Spinal cord (tissue), 10 donors: ENCODE data around the gene MYO7A. TPM values are rescaled to one million over a fixed set of nuclear protein-coding genes. Genes with fewer than 3 reads are reported as not detected.

ENCODE experiments used
- DNase-seq, 6 donors: peaks; one replicate each; pipeline versions ENCODE4 v3.0.0 to v3.0.0-alpha.2; 2013 to 2015; ENCODE audit warnings: low spot score in 6 of 6, low read depth in 4 of 6
- H3K27ac ChIP-seq: one replicate; pipeline ENCODE4 v1.5.1; 2013; ENCODE audit warnings: low read depth, low read length, control low read depth
- H3K27me3 ChIP-seq: one replicate; pipeline ENCODE4 v1.6.1; 2013; ENCODE audit warnings: low read length; ENCODE audit not compliant: control insufficient read depth, insufficient read depth
- H3K36me3 ChIP-seq: one replicate; pipeline ENCODE4 v1.6.1; 2013; ENCODE audit warnings: low read length; ENCODE audit not compliant: control insufficient read depth, insufficient read depth
- H3K4me1 ChIP-seq: one replicate; pipeline ENCODE4 v1.6.1; 2013; ENCODE audit warnings: low read length; ENCODE audit not compliant: control insufficient read depth, insufficient read depth
- H3K4me3 ChIP-seq: one replicate; pipeline ENCODE4 v1.5.1; 2013; ENCODE audit warnings: low read depth, low read length, control low read depth
- H3K9me3 ChIP-seq: one replicate; pipeline ENCODE4 v1.6.1; 2013; ENCODE audit warnings: low read length; ENCODE audit not compliant: control insufficient read depth, insufficient read depth
- WGBS: methylation state at CpG from one replicate; pipeline ENCODE4 v1.1.5; 2013; ENCODE audit warnings: missing lambda C conversion rate; ENCODE audit not compliant: insufficient coverage; 5-methylcytosine and 5-hydroxymethylcytosine counted together
- polyA plus RNA-seq, 2 donors: library from polyadenylated mRNA; unstranded; fragments of 120-200 nt; gene quantifications; one replicate each; pipeline ENCODE4 v1.2.1, GENCODE V29; 2013; ENCODE audit not compliant: insufficient read length in 2 of 2
- total RNA-seq, 2 donors: library from RNA; depleted of rRNA in 1 of 2; stranded (reverse); fragments of 120-200 nt in 1 of 2; fragments of >200 nt in 1 of 2; gene quantifications; one replicate each; pipeline versions ENCODE4 v1.2.3 to v1.2.4, GENCODE V29; 2013 to 2014
- donor health status: healthy.

MYO7A gene
- total and polyA plus RNA-seq, 4 donors: 3.0 to 6.0 (median 4.2) TPM

DNA sequence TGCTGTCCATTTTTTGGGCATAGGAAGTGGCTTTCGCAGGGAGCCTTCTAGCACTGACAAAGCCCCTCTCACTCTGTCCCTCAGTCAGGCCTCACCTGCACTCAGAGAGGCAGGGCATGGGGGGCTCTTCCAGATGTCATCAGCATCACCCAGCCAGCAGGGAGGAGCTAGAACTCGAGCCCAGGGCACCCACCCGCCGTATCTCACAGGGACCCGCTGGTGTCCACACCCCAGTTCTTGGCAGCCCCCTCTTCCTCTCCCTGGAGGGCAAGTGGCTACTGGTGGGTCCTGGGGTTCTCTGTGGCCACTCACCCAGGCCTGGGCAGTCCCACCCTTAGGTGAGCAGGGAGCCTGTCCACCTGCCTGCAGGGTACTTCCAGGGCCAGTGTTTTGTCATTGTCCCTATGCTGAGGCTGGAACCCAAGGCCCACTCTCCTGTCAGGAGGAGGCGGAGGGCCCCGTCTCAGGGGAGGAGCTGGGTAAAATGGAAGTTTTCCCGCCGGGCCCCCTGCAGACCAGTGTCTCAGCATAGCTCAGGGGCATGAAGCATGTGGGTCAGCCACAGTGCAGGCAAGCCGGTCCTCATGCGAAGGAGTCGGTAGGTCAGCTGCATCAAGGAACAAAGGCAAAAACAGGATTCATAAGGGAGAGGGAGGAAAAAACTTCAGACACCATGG, 21.8 kb downstream of the MYO7A start:
- H3K27ac ChIP-seq: no peak overlapping the region
- H3K4me1 ChIP-seq: peaks cover 53% of the 10 kb centered on the region
- H3K36me3 ChIP-seq: no peaks in the 10 kb centered on the region
- H3K9me3 ChIP-seq: no peaks in the 10 kb centered on the region
- 69% methylated on average over 12 of the region's 12 CpGs for WGBS
- peaks cover 8% of the 10 kb centered on the region for H3K27me3 ChIP-seq
- no peak overlapping the region for H3K4me3 ChIP-seq
- DNase-seq: no peak

DNA sequence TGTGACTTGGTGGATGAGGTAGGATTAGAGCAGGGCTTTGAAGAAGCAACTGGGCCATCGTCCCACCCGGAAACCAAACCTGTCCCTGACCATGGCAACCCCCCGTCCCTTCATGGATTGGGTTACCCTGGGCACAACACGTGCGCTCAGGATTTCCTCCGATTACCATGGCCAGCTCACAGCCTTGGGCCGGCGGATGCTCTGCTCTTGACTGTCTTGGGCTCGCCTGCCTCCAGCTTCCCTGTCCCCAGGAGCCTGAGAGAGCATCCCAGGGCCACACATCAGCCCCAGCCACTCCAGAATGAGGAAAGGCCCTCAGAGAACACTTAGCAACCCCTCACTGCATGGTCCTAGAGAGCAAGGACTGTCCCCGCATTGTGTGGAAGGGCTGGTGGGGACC, 22.8 kb downstream of the MYO7A start:
- DNase-seq: no peak
- no peak overlapping the region for H3K27ac ChIP-seq
- H3K4me3 ChIP-seq: no peak overlapping the region
- no peaks in the 10 kb centered on the region for H3K36me3 ChIP-seq
- peaks cover 59% of the 10 kb centered on the region for H3K4me1 ChIP-seq
- H3K9me3 ChIP-seq: no peaks in the 10 kb centered on the region
- peaks cover 8% of the 10 kb centered on the region for H3K27me3 ChIP-seq
- WGBS: 82% methylated on average over 9 of the region's 10 CpGs

DNA sequence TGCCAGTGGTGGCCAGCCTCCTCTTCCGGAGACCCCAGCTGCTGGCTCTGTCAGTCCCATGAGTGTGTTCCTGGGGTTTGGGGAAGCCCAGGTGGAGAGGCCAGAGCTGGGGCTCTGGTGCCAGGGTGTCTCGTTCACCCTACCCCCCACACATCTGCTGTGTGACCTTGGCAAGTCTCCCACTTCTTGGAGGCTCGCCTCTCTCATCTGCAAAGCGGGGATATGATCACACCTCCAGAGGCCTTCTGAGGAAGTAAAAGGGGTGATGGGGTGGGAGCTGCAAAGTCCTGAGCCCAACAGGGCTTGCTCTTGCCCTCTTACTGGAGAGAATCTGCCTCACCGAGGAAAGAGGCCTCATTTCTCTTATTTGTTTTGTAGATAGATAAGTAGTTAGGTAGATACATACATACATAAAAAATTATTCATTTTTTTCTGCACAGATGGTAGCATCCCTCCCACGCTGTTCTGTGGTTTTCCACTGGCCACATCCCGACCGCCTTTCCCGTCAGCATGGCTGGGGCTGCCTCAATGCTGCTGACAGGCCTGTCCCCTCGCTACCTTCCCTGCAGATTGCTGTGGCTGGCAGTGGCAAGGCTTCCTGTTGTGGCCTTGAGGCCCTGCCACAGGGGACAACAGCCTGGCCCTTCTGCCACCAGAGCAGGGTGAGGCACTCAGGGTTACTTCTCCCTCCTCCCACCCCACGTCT, 23.9 kb downstream of the MYO7A start:
- H3K27me3 ChIP-seq: peaks cover 8% of the 10 kb centered on the region
- no peak overlapping the region for H3K27ac ChIP-seq
- H3K36me3 ChIP-seq: peaks cover 3% of the 10 kb centered on the region
- WGBS: 87% methylated on average over 6 of the region's 11 CpGs
- peaks cover 53% of the 10 kb centered on the region for H3K4me1 ChIP-seq
- H3K9me3 ChIP-seq: no peaks in the 10 kb centered on the region
- no peak overlapping the region for H3K4me3 ChIP-seq
- DNase-seq: no peak

DNA sequence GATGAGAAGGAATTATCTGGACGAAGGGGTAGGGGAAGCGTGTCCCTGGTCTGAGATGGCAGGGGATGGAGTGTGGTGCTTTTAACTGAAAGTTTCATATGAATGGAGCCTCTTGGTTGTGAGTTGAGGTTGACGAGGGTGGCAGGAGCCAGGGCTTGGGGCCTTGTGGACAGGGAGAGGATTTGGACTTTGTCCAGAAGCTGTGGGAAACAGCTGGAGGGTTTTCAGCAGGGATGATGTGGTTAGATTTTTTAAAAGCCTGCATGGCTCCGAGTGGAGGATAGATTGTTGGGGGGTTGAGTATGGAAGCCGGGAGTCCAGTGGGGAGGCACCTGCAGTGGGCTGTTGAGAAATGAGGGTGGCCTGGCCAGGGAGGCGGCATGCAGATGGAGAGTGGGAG, 24.8 kb downstream of the MYO7A start:
- no peak overlapping the region for H3K27ac ChIP-seq
- H3K27me3 ChIP-seq: peaks cover 5% of the 10 kb centered on the region
- peaks cover 45% of the 10 kb centered on the region for H3K4me1 ChIP-seq
- no peak overlapping the region for H3K4me3 ChIP-seq
- H3K36me3 ChIP-seq: peaks cover 3% of the 10 kb centered on the region
- no peak for DNase-seq
- 60% methylated on average over 6 of the region's 6 CpGs for WGBS
- H3K9me3 ChIP-seq: no peaks in the 10 kb centered on the region

DNA sequence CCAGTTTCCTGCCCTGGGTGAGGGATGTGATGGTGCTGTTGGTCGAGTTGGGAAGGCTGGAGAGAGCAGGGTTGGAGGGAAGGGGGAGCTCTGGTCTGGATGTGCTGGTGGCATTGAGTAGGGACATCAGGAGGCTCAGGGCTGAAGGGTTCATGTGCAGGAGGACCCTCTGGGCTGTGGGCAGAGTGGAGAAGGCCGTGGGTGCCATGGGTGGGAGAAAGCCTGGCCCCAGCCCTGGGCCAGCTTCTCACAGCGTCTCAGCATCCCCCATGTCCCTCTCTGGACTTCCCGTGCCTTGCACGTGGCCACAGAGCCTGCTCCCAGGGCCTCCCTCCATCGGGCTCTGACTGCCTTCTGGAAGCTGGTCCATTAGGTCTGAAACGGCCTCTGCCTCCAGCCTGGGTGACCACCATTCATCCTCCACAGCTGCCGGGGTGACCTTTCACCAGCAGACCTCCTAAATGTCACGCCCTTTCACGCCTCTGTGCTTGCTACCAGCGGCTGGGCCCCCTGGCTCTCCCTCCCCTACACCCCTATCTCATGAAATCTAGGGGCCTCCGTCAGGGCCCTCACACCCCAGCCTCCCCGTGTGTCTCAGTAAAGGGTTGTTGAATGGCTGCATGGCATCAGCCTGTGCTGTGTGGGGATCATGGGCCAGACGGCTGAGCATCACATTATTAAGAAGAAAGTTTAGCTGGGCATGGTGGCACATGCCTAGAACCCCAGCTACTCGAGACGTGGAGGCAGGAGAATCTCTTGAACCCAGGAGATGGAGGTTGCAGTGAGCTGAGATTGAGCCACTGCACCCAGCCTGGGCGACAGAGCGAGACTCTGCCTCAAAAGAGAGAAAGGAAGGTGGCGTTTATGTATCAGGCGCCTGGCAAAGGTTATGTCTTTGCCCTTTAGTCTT, 25.5 kb downstream of the MYO7A start:
- Histone ChIP-seq H3K4me3 (no peak overlapping the region), H3K36me3 (peaks cover 3% of the 10 kb centered on the region), H3K9me3 (no peaks in the 10 kb centered on the region), H3K27me3 (no peaks in the 10 kb centered on the region), H3K4me1 (peaks cover 40% of the 10 kb centered on the region), H3K27ac (no peak overlapping the region)
- DNase-seq: no peak
- 81% methylated on average over 15 of the region's 20 CpGs for WGBS

DNA sequence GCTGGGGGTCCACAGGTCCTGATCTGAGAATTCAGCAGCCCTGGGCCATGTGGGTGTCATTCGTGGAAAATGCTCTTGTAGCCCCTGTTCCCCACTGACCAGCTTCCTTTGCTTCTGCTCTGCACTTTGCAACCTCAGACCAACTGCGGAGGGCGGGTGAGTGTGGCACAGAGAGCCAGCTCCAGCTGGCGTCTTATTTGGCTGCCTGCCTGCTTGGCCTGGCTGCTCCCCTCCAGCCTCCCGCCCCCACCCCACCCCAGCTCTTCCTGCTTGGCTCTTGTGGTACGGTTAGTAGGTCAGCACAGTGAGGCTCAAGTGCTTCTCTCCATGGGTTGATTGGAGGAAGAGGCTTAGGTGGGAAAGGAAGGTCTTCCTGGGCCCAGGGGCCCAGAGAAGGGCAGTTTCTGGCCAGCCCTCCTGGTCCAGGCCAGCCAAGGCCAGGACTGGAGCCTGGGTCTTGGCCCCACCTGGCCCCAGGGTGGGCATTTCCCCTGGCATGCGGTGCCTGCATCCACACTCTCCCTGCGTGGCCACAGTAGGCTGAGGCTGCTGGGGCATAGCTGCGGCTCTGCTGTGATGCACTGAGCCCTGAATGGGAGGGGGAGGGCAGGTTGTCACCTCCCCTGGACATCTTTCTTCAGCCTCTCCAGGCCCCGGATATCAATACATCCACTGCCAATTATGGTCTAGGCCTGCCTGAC, 26.5 kb downstream of the MYO7A start:
- H3K9me3 ChIP-seq: no peaks in the 10 kb centered on the region
- DNase-seq: peak; percentile 19 to 83 (median 46)
- no peak overlapping the region for H3K27ac ChIP-seq
- peaks cover 35% of the 10 kb centered on the region for H3K4me1 ChIP-seq
- no peaks in the 10 kb centered on the region for H3K27me3 ChIP-seq
- H3K36me3 ChIP-seq: peaks cover 3% of the 10 kb centered on the region
- 63% methylated on average over 5 of the region's 10 CpGs for WGBS
- H3K4me3 ChIP-seq: no peak overlapping the region

DNA sequence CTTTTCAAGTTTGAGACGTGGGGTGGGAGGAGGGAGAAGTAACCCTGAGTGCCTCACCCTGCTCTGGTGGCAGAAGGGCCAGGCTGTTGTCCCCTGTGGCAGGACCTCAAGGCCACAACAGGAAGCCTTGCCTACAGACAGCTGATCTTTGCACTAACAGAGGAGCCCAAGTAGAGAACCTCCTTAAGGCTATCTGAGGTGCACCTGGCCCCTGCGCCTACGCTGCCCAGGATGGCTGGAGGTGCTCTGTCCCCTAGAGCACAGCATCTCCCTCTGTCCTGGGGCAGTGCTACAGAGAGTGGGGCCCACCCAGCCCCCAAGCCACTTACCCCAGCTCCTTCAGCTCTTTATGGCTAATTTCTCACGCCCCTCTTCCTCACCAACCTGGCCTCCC, 27.0 kb downstream of the MYO7A start:
- Histone ChIP-seq H3K4me1 (peaks cover 35% of the 10 kb centered on the region), H3K36me3 (peaks cover 3% of the 10 kb centered on the region), H3K27ac (no peak overlapping the region), H3K9me3 (no peaks in the 10 kb centered on the region), H3K27me3 (no peaks in the 10 kb centered on the region), H3K4me3 (no peak overlapping the region)
- WGBS: 100% methylated on average over 2 of the region's 4 CpGs
- DNase-seq: no peak

DNA sequence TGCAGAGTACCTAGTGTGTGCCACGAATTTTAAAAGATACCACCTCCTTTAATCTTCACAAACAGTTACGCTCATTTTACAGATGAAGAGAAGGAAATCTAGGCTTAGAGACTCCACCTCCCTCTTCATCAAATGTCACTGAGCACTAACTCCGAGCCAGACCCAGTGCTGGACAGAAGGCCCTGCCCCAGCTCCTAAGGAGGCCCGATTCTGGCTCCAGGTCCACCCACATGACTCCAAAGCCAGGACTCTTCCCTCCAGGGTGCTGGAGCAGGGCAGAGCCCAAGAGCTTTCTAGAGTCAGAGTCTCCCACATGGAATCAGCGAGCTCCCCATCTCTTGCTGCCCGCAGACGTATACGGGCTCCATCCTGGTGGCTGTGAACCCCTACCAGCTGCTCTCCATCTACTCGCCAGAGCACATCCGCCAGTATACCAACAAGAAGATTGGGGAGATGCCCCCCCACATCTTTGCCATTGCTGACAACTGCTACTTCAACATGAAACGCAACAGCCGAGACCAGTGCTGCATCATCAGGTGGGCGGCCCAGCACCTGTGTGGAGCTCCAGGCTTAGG, 27.6 kb downstream of the MYO7A start:
- no peak overlapping the region for H3K4me3 ChIP-seq
- no peaks in the 10 kb centered on the region for H3K27me3 ChIP-seq
- WGBS: 93% methylated on average over 11 of the region's 13 CpGs
- H3K36me3 ChIP-seq: peaks cover 3% of the 10 kb centered on the region
- H3K27ac ChIP-seq: no peak overlapping the region
- no peak for DNase-seq
- H3K9me3 ChIP-seq: no peaks in the 10 kb centered on the region
- peaks cover 35% of the 10 kb centered on the region for H3K4me1 ChIP-seq
